CD4-positive, alpha-beta T cell treated with Interleukin-10 for 1 hour (primary cell): Measurements from ENCODE around the gene RASSF9.

Experiments
- DNase-seq: peaks from one replicate; pipeline ENCODE4 v3.0.0-alpha.2; 2020

Gene RASSF9

GRCh38 chr12:85820101-85820500, 16.1 kb downstream of the RASSF9 start:
- no peak for DNase-seq

GRCh38 chr12:85814741-85815140, 21.5 kb downstream of the RASSF9 start:
- DNase-seq = no peak

GRCh38 chr12:85814071-85814470, 22.1 kb downstream of the RASSF9 start:
- DNase-seq = no peak

- DNase-seq = no peak
These were observed 26.7 kb downstream of the RASSF9 start for GRCh38 chr12:85809500-85809899.

GRCh38 chr12:85807730-85808129, 28.5 kb downstream of the RASSF9 start:
- DNase-seq = no peak

- no peak for DNase-seq
These were observed 30.6 kb downstream of the RASSF9 start for GRCh38 chr12:85805654-85806053.

- DNase-seq = no peak
These were observed 31.5 kb downstream of the RASSF9 start for GRCh38 chr12:85804663-85805062.

GRCh38 chr12:85803923-85804322, 32.3 kb downstream of the RASSF9 start:
- no peak for DNase-seq

- no peak for DNase-seq
These were observed 33.0 kb downstream of the RASSF9 start for GRCh38 chr12:85803231-85803630.

- no peak for DNase-seq
These were observed 38.1 kb downstream of the RASSF9 start for GRCh38 chr12:85798122-85798521.

- DNase-seq = no peak
These were observed 40.2 kb downstream of the RASSF9 start for GRCh38 chr12:85796001-85796400.

GRCh38 chr12:85794531-85794930, 41.7 kb downstream of the RASSF9 start:
- no peak for DNase-seq

- no peak for DNase-seq
These were observed 52.0 kb downstream of the RASSF9 start for GRCh38 chr12:85784096-85784720.

- DNase-seq = no peak
These were observed 53.5 kb downstream of the RASSF9 start for GRCh38 chr12:85782711-85783110.

- DNase-seq = no peak
These were observed 54.4 kb downstream of the RASSF9 start for GRCh38 chr12:85781766-85782165.

- no peak for DNase-seq
These were observed 56.4 kb downstream of the RASSF9 start for GRCh38 chr12:85779768-85780167.

- DNase-seq = no peak
These were observed 61.1 kb downstream of the RASSF9 start for GRCh38 chr12:85775091-85775490.

- no peak for DNase-seq
These were observed 70.7 kb downstream of the RASSF9 start for GRCh38 chr12:85765453-85765869.

- DNase-seq = no peak
These were observed 76.6 kb downstream of the RASSF9 start for GRCh38 chr12:85759623-85760022.

- no peak for DNase-seq
These were observed 77.1 kb downstream of the RASSF9 start for GRCh38 chr12:85759091-85759490.

GRCh38 chr12:85755760-85756159, 80.4 kb downstream of the RASSF9 start:
- DNase-seq = no peak
